M059J (cell line): ENCODE data around the gene PRDM1. TPM values are rescaled to one million over a fixed set of nuclear protein-coding genes. Genes with fewer than 3 reads are reported as not detected.

Experiments used
- DNase-seq: peaks from one replicate; pipeline ENCODE4 v3.0.0-alpha.2; 2012; ENCODE audit warnings: low read depth
- total RNA-seq: library from RNA; depleted of rRNA; stranded (reverse); fragments of >200 nt; shearing (Covaris generic); gene quantifications from 2 replicates; pipeline ENCODE4 v1.2.3, GENCODE V29; 2014

The PRDM1 gene
- total RNA-seq, 1 experiment from 2014 or later = 14.8 TPM

DNA sequence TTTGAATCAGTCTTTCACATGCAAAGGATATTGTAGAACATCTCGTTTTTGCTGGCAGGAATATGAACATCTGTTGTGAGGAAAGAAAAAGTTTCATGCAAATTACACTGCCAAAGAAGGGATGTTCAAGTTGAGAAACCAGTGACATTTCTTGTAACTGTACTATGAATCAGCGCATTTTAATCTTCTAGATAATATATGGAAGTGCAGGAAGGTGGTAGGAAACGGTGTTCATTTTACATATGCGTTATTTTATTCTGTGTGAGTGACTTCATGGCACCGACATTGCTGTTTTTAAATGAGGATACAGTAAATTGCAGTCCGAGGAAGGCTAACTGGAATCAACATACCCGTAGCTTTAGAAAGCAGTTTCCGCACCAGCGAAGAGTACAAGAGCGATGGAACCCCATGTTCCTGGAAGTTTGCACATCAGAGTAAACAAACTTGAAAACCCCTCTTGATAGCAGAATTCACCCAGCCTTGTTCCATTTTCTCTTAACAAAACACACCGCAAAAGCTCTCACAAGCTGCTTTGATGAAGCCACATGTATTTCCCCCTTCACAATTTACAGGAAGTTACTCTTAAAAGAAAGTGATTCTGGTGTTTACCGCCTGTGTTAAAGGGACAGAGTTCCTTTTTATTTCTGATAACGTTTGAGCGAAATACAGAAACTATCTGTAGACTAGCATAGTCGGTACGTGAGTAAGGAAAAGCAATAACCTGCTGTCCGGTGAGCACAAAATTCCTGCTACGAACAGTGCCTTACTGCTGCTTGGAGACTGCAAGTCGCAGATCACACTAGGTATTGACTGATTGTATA, 11.5 kb downstream of the PRDM1 start:
- no peak for DNase-seq

- DNase-seq = no peak
Observed at GRCh38 chr6:106098383-106099234, 12.5 kb downstream of the PRDM1 start.

- DNase-seq = no peak
Observed at GRCh38 chr6:106099235-106099537, 13.1 kb downstream of the PRDM1 start.

DNA sequence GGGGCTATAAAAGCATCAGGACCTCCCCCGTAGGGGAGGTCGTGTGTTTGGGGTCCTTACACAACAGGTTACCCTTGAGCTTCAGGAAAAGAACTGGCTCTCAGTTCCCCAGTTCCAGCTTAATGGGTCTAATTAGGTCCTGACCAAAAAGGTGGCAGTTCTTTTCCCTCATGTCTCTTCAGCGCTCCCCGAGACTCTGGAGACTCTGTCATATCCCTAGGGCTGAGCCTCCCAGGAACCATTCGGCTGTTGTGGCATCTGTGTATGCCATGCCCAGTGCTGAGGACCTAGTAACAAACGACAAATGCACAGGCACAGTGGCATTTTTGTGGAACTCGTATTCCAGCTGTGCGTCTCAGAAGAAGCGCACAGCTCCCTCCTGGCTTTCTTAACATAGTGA, 14.6 kb downstream of the PRDM1 start:
- no peak for DNase-seq

GRCh38 chr6:106101466-106101865, 15.3 kb downstream of the PRDM1 start:
- no peak for DNase-seq

DNA sequence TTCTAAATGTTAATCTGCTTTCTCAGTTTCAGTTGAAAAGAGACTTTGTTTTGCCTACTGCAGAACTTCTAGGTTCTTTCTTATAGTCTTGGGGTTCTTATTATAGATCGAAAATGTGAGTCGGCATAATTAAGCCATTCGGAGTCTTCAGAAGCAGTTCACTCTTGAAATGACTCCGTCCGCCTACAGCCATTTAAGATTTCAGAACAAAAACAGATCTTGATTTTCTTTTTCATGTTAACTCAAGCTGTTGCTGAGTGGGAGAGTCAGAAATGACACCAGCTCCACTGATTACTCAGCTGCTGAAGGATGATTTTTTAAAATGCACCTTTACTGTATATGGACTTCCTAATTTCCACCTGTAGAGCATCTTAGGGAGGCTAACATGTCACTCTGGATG, 15.9 kb downstream of the PRDM1 start:
- no peak for DNase-seq

- no peak for DNase-seq
Observed at GRCh38 chr6:106102967-106103727, 17.0 kb downstream of the PRDM1 start.

- peak; percentile 55 for DNase-seq
Observed at GRCh38 chr6:106103728-106104109, 17.6 kb downstream of the PRDM1 start.

GRCh38 chr6:106104476-106104875, 18.3 kb downstream of the PRDM1 start:
- no peak for DNase-seq

- no peak for DNase-seq
Observed at GRCh38 chr6:106104941-106105340, 18.8 kb downstream of the PRDM1 start.

DNA sequence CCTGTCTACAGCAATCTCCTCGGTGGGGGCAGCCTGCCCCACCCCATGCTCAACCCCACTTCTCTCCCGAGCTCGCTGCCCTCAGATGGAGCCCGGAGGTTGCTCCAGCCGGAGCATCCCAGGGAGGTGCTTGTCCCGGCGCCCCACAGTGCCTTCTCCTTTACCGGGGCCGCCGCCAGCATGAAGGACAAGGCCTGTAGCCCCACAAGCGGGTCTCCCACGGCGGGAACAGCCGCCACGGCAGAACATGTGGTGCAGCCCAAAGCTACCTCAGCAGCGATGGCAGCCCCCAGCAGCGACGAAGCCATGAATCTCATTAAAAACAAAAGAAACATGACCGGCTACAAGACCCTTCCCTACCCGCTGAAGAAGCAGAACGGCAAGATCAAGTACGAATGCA, 19.4 kb downstream of the PRDM1 start:
- DNase-seq = no peak

GRCh38 chr6:106106276-106107042, 20.3 kb downstream of the PRDM1 start:
- no peak for DNase-seq

DNA sequence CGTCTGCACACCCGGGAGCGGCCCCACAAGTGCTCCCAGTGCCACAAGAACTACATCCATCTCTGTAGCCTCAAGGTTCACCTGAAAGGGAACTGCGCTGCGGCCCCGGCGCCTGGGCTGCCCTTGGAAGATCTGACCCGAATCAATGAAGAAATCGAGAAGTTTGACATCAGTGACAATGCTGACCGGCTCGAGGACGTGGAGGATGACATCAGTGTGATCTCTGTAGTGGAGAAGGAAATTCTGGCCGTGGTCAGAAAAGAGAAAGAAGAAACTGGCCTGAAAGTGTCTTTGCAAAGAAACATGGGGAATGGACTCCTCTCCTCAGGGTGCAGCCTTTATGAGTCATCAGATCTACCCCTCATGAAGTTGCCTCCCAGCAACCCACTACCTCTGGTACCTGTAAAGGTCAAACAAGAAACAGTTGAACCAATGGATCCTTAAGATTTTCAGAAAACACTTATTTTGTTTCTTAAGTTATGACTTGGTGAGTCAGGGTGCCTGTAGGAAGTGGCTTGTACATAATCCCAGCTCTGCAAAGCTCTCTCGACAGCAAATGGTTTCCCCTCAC, 21.0 kb downstream of the PRDM1 start:
- DNase-seq = no peak

- DNase-seq = no peak
Observed at GRCh38 chr6:106108129-106108528, 22.0 kb downstream of the PRDM1 start.

GRCh38 chr6:106109029-106109428, 22.9 kb downstream of the PRDM1 start:
- DNase-seq = no peak

- DNase-seq = peak; percentile 26
Observed at GRCh38 chr6:106110164-106110826, 24.2 kb downstream of the PRDM1 start.

GRCh38 chr6:106112433-106112832, 26.3 kb downstream of the PRDM1 start:
- DNase-seq = peak; percentile 50

GRCh38 chr6:106113256-106113959, 27.3 kb downstream of the PRDM1 start:
- DNase-seq = no peak

- no peak for DNase-seq
Observed at GRCh38 chr6:106114492-106114891, 28.4 kb downstream of the PRDM1 start.

DNA sequence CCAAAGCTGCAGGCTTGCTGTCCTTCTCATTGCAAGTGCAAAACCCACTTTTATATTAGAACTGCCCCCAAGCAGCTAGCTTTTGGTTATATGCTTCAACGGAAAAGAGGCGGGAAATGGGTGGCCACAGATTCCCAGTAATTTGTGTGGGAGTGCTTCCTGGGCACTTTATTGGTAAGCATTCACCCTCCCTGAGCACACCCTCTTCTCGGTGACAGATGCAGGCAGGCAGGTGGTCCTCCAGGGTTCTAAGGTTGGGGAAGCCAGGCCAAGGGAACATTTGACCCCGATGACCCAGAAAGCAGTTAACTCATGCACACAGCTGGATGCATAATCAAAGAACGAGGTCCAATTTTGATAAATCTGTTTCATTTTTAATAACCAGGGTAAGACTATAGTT, 29.1 kb downstream of the PRDM1 start:
- DNase-seq = no peak
